Measurements from ENCODE around the gene ABHD17A. TPM values are rescaled to one million over a fixed set of nuclear protein-coding genes. Genes with fewer than 3 reads are reported as not detected.

ABHD17A gene
- polyA plus RNA-seq, 1 donor (not counting 4 experiments of a cell fraction or from before 2014, with no cell fraction given) = 27.2 TPM

GRCh38 chr19:1867349-1867724, 18.0 kb downstream of the ABHD17A start:
- H2AFZ ChIP-seq (ENCODE audit: control insufficient read depth, low read length) = no peak overlapping the region
- no peaks in the 10 kb centered on the region for H4K20me1 ChIP-seq (ENCODE audit: control insufficient read depth, extremely low read depth, insufficient read depth, low read length)
- no peaks in the 10 kb centered on the region for H3K9me1 ChIP-seq (ENCODE audit: control insufficient read depth, extremely low read depth, insufficient read depth, low read length)
- no peaks in the 10 kb centered on the region for H3K9me3 ChIP-seq (ENCODE audit: control insufficient read depth, low read depth, low read length)
- TF ChIP-seq EZH2 (IDR thresholded peaks at IDR 0.05; ENCODE audit: low read length) = no peak
- TF ChIP-seq, protein P1, sequence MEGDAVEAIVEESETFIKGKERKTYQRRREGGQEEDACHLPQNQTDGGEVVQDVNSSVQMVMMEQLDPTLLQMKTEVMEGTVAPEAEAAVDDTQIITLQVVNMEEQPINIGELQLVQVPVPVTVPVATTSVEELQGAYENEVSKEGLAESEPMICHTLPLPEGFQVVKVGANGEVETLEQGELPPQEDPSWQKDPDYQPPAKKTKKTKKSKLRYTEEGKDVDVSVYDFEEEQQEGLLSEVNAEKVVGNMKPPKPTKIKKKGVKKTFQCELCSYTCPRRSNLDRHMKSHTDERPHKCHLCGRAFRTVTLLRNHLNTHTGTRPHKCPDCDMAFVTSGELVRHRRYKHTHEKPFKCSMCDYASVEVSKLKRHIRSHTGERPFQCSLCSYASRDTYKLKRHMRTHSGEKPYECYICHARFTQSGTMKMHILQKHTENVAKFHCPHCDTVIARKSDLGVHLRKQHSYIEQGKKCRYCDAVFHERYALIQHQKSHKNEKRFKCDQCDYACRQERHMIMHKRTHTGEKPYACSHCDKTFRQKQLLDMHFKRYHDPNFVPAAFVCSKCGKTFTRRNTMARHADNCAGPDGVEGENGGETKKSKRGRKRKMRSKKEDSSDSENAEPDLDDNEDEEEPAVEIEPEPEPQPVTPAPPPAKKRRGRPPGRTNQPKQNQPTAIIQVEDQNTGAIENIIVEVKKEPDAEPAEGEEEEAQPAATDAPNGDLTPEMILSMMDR (optimal IDR thresholded peaks at IDR 0.05 in 1 of 3, IDR thresholded peaks at IDR 0.05 in 1 of 3, conservative IDR thresholded peaks at IDR 0.05 in 1 of 3; ENCODE audit: extremely low read depth in 1 of 3, insufficient read depth in 2 of 3, low read length in 3 of 3) = no peak
- H3K4me2 ChIP-seq (ENCODE audit: control insufficient read depth, extremely low read depth, insufficient read depth, low read depth, low read length) = no peak overlapping the region
- H3K27ac ChIP-seq (ENCODE audit: control insufficient read depth, insufficient read depth, low read length) = no peak overlapping the region
- dilution Hi-C loops (cut with MboI; ENCODE audit: extremely low pct_ligation_motif_present, low sequenced_read_pairs) = no loop called here
- H3K36me3 ChIP-seq (ENCODE audit: control insufficient read depth in 2 of 2, extremely low read depth in 1 of 2, insufficient read depth in 2 of 2, low read length in 2 of 2) = peaks cover 0 to 2% of the 10 kb centered on the region in 2 experiments
- H3K27me3 ChIP-seq (ENCODE audit: control insufficient read depth, extremely low read depth, insufficient read depth, low read length) = no peaks in the 10 kb centered on the region
- H3K79me2 ChIP-seq (ENCODE audit: control insufficient read depth, insufficient read depth, low read length) = peaks cover 13% of the 10 kb centered on the region
- no peak overlapping the region for H3K9ac ChIP-seq (ENCODE audit: control insufficient read depth, extremely low read depth, insufficient read depth, low read length)
- no peak for DNase-seq (ENCODE audit: low read depth, low spot score)
- H3K4me1 ChIP-seq (ENCODE audit: control insufficient read depth, extremely low read depth, insufficient read depth, low read length) = peaks cover 3% of the 10 kb centered on the region
- no peak for FAIRE-seq
- H3K4me3 ChIP-seq (ENCODE audit: control insufficient read depth in 2 of 3, extremely low read depth in 1 of 3, insufficient read depth in 2 of 3, low read depth in 1 of 3, low read length in 3 of 3) = no peak overlapping the region

DNA sequence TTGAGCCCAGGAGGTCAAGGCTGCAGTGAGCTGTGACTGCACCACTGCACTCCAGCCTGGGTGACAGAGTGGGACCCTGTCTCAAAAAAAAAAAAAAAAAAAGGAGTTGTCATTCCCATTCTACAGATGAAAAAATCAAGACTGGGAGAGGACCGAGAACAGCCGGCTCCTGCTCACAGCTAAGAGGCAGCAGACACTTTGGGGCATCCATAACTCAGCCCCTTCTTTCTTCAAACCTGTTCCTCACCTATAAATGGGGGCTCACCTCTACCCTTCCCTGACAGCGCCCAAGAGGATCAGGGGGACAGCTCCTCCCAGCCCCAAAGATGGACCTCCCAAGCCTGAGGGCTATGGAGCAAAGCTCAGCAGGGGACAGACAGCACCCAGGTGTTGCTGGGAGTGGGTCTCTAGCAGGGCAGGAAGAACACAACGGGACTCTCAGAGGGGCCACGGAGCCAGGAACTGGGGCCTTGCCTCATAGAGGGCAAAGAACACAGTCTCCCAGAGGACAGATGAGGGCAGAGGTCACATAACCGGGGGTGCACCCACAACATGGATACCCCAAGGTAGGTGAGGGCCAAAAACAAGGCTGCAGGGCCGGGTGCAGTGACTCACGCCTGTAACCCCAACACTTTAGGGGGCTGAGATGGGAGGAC, 18.5 kb downstream of the ABHD17A start:
- Histone ChIP-seq H3K4me1 (ENCODE audit: control insufficient read depth, extremely low read depth, insufficient read depth, low read length) (peaks cover 4% of the 10 kb centered on the region), H3K36me3 (ENCODE audit: control insufficient read depth in 2 of 2, extremely low read depth in 1 of 2, insufficient read depth in 2 of 2, low read length in 2 of 2) (peaks cover 0 to 2% of the 10 kb centered on the region in 2 experiments), H3K9me1 (ENCODE audit: control insufficient read depth, extremely low read depth, insufficient read depth, low read length) (no peaks in the 10 kb centered on the region), H3K9me3 (ENCODE audit: control insufficient read depth, low read depth, low read length) (no peaks in the 10 kb centered on the region), H3K27me3 (ENCODE audit: control insufficient read depth, extremely low read depth, insufficient read depth, low read length) (no peaks in the 10 kb centered on the region), H3K4me2 (ENCODE audit: control insufficient read depth, extremely low read depth, insufficient read depth, low read depth, low read length) (no peak overlapping the region), H3K4me3 (ENCODE audit: control insufficient read depth in 2 of 3, extremely low read depth in 1 of 3, insufficient read depth in 2 of 3, low read depth in 1 of 3, low read length in 3 of 3) (no peak overlapping the region), H3K9ac (ENCODE audit: control insufficient read depth, extremely low read depth, insufficient read depth, low read length) (no peak overlapping the region), H4K20me1 (ENCODE audit: control insufficient read depth, extremely low read depth, insufficient read depth, low read length) (no peaks in the 10 kb centered on the region), H3K27ac (ENCODE audit: control insufficient read depth, insufficient read depth, low read length) (no peak overlapping the region), H3K79me2 (ENCODE audit: control insufficient read depth, insufficient read depth, low read length) (peaks cover 16% of the 10 kb centered on the region), H2AFZ (ENCODE audit: control insufficient read depth, low read length) (no peak overlapping the region)
- TF ChIP-seq, protein P1 (optimal IDR thresholded peaks at IDR 0.05 in 1 of 3, IDR thresholded peaks at IDR 0.05 in 1 of 3, conservative IDR thresholded peaks at IDR 0.05 in 1 of 3; ENCODE audit: extremely low read depth in 1 of 3, insufficient read depth in 2 of 3, low read length in 3 of 3) = no peak
- TF ChIP-seq EZH2 (IDR thresholded peaks at IDR 0.05; ENCODE audit: low read length) = no peak
- FAIRE-seq = no peak
- dilution Hi-C loops (cut with MboI; ENCODE audit: extremely low pct_ligation_motif_present, low sequenced_read_pairs) = no loop called here
- no peak for DNase-seq (ENCODE audit: low read depth, low spot score)
